Measurements from ENCODE around the gene SLC24A4.

The SLC24A4 gene

GRCh38 chr14:92473261-92473968, 150.4 kb downstream of the SLC24A4 start:
- no peak for DNase-seq (ENCODE audit: low read depth in 2 of 3, low spot score in 2 of 3)

GRCh38 chr14:92473969-92474535, 151.1 kb downstream of the SLC24A4 start:
- no peak for DNase-seq (ENCODE audit: low read depth in 2 of 3, low spot score in 2 of 3)

GRCh38 chr14:92475037-92475436, 152.1 kb downstream of the SLC24A4 start:
- DNase-seq (ENCODE audit: low read depth in 2 of 3, low spot score in 2 of 3) = no peak

- no peak for DNase-seq (ENCODE audit: low read depth in 2 of 3, low spot score in 2 of 3)
Observed at GRCh38 chr14:92475451-92476187, 152.7 kb downstream of the SLC24A4 start.

GRCh38 chr14:92480856-92481255, 157.9 kb downstream of the SLC24A4 start:
- no peak for DNase-seq (ENCODE audit: low read depth in 2 of 3, low spot score in 2 of 3)

- DNase-seq (ENCODE audit: low read depth in 2 of 3, low spot score in 2 of 3) = no peak
Observed at GRCh38 chr14:92481386-92481785, 158.4 kb downstream of the SLC24A4 start.

- no peak for DNase-seq (ENCODE audit: low read depth in 2 of 3, low spot score in 2 of 3)
Observed at GRCh38 chr14:92481811-92482555, 159.0 kb downstream of the SLC24A4 start.

- no peak for DNase-seq (ENCODE audit: low read depth in 2 of 3, low spot score in 2 of 3)
Observed at GRCh38 chr14:92482621-92483319, 159.8 kb downstream of the SLC24A4 start.

- no peak for DNase-seq (ENCODE audit: low read depth in 2 of 3, low spot score in 2 of 3)
Observed at GRCh38 chr14:92484132-92484823, 161.3 kb downstream of the SLC24A4 start.

- DNase-seq (ENCODE audit: low read depth in 2 of 3, low spot score in 2 of 3) = no peak
Observed at GRCh38 chr14:92486881-92487280, 163.9 kb downstream of the SLC24A4 start.

- DNase-seq (ENCODE audit: low read depth in 2 of 3, low spot score in 2 of 3) = no peak
Observed at GRCh38 chr14:92487513-92488133, 164.7 kb downstream of the SLC24A4 start.

- no peak for DNase-seq (ENCODE audit: low read depth in 2 of 3, low spot score in 2 of 3)
Observed at GRCh38 chr14:92489394-92490238, 166.7 kb downstream of the SLC24A4 start.

- DNase-seq (ENCODE audit: low read depth in 2 of 3, low spot score in 2 of 3) = no peak
Observed at GRCh38 chr14:92490239-92490959, 167.4 kb downstream of the SLC24A4 start.

- DNase-seq (ENCODE audit: low read depth in 2 of 3, low spot score in 2 of 3) = no peak
Observed at GRCh38 chr14:92491782-92492181, 168.8 kb downstream of the SLC24A4 start.

- DNase-seq (ENCODE audit: low read depth in 2 of 3, low spot score in 2 of 3) = no peak
Observed at GRCh38 chr14:92492258-92492657, 169.3 kb downstream of the SLC24A4 start.

- DNase-seq (ENCODE audit: low read depth in 2 of 3, low spot score in 2 of 3) = no peak
Observed at GRCh38 chr14:92493024-92493423, 170.1 kb downstream of the SLC24A4 start.

- DNase-seq (ENCODE audit: low read depth in 2 of 3, low spot score in 2 of 3) = no peak
Observed at GRCh38 chr14:92493492-92493891, 170.5 kb downstream of the SLC24A4 start.

- no peak for DNase-seq (ENCODE audit: low read depth in 2 of 3, low spot score in 2 of 3)
Observed at GRCh38 chr14:92494512-92494911, 171.5 kb downstream of the SLC24A4 start.

Data from activated CD8-positive, alpha-beta memory T cell treated with anti-CD3 and anti-CD28 coated beads for 48 hours (primary cell).